SJSA1 (cell line): ENCODE data around the gene CELSR1. TPM values are rescaled to one million over a fixed set of nuclear protein-coding genes. Genes with fewer than 3 reads are reported as not detected.

ENCODE experiments used
- DNase-seq, 2 experiments: peaks; one replicate each; pipeline ENCODE4 v3.0.0-alpha.2; 2015 to 2020; ENCODE audit warnings: low spot score in 2 of 2, low read depth in 1 of 2
- H3K27ac ChIP-seq: fragments of 250-450 bp; sonication (Bioruptor Pico); 2 replicates; pipeline ENCODE4 v1.5.1; 2020; ENCODE audit warnings: mild to moderate bottlenecking, moderate library complexity
- H3K27me3 ChIP-seq: fragments of 250-450 bp; sonication (Bioruptor Pico); replicated peaks from 2 replicates; pipeline ENCODE4 v1.5.1; 2020; ENCODE audit warnings: mild to moderate bottlenecking, moderate library complexity
- H3K36me3 ChIP-seq: fragments of 250-450 bp; sonication (Bioruptor Pico); 2 replicates; pipeline ENCODE4 v1.5.1; 2020; ENCODE audit warnings: mild to moderate bottlenecking
- H3K4me1 ChIP-seq: fragments of 250-450 bp; sonication (Bioruptor Pico); replicated peaks from 2 replicates; pipeline ENCODE4 v1.6.1; 2021; ENCODE audit warnings: mild to moderate bottlenecking
- H3K4me3 ChIP-seq: fragments of 250-450 bp; sonication (Bioruptor Pico); 2 replicates; pipeline ENCODE4 v1.5.1; 2020; ENCODE audit warnings: mild to moderate bottlenecking
- H3K9me3 ChIP-seq: fragments of 250-450 bp; sonication (Bioruptor Pico); replicated peaks from 2 replicates; pipeline ENCODE4 v1.5.1; 2020; ENCODE audit warnings: mild to moderate bottlenecking
- total RNA-seq: library from RNA; depleted of rRNA; stranded (reverse); fragments of >200 nt; shearing (Covaris generic); gene quantifications from 2 replicates; pipeline ENCODE4 v1.2.3, GENCODE V29; 2014; rRNA removed

Gene CELSR1, protein sequence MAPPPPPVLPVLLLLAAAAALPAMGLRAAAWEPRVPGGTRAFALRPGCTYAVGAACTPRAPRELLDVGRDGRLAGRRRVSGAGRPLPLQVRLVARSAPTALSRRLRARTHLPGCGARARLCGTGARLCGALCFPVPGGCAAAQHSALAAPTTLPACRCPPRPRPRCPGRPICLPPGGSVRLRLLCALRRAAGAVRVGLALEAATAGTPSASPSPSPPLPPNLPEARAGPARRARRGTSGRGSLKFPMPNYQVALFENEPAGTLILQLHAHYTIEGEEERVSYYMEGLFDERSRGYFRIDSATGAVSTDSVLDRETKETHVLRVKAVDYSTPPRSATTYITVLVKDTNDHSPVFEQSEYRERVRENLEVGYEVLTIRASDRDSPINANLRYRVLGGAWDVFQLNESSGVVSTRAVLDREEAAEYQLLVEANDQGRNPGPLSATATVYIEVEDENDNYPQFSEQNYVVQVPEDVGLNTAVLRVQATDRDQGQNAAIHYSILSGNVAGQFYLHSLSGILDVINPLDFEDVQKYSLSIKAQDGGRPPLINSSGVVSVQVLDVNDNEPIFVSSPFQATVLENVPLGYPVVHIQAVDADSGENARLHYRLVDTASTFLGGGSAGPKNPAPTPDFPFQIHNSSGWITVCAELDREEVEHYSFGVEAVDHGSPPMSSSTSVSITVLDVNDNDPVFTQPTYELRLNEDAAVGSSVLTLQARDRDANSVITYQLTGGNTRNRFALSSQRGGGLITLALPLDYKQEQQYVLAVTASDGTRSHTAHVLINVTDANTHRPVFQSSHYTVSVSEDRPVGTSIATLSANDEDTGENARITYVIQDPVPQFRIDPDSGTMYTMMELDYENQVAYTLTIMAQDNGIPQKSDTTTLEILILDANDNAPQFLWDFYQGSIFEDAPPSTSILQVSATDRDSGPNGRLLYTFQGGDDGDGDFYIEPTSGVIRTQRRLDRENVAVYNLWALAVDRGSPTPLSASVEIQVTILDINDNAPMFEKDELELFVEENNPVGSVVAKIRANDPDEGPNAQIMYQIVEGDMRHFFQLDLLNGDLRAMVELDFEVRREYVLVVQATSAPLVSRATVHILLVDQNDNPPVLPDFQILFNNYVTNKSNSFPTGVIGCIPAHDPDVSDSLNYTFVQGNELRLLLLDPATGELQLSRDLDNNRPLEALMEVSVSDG (N-terminal part only)
- 0.41 and 1.1 TPM in 2 replicates for total RNA-seq

DNA sequence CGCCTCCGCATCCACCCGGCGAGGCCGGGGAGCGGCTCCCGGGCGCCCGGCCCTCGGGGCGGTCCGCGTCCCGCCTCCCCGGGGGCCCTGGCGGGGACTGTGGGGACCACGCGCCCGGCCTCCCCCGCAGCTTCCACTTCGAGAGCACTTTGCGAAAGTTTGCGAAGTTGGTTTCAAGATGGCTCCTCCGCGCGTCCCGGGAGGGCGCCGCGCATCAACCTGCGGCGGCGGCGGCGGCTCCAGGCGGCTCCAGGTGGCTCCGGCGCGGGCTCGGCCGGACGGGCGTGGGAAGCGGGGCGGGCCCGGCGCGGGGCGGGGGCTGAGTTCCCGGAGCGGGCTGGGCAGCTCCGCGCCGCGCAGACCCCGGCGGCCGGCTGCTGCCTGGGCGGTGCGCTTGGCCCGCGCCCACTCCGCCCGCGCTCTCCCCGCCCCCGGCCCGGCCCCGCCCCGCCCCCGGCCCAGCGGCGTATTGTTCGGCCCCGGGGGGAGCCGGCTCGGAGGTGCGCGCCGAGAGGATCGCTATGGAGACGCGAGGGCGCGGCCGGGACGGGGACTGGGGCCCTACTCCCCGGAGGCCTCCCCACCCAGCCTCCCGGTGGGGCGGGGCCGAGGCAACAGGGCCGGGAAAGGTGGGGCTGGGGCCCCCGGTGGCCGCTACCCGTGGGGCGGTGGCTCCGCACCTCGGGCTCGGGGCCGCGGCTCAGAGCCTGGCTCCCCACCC is at the start of gene CELSR1:
Gene CELSR1 (minus strand): TSS at position 396 of the 721 bp plus-strand sequence. CDS start 450 bp downstream, outside the sequence.
- Histone ChIP-seq H3K27me3 (peaks cover 23% of the 10 kb centered on the region), H3K36me3 (no peaks in the 10 kb centered on the region), H3K27ac (no peak within 1 kb of the TSS), H3K9me3 (peaks cover 15% of the 10 kb centered on the region), H3K4me3 (peak within 1 kb of the TSS; percentile 45), H3K4me1 (peaks cover 21% of the 10 kb centered on the region)
- DNase-seq: no peak

DNA sequence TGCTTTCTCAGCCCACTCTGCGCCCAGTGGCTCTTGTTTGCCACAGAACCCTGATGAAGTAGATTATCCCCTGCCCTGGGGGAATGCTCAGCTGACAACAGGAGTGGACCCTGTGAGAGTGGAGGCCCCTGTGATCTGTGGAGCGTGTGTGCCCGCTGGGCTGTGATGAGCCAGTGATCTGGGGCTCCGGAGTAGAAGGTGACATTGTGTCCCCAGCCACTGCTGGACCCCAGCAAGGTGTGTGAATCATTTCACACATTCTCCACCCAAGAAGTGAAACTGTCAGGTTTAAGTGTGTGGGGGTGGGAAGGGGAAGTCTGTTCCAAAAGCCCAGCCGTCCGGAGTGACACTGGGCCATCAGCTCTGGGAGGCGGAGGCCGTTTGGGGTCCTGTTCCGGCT is 49.6 kb upstream of the CELSR1 start:
- Histone ChIP-seq H3K4me3 (no peak overlapping the region), H3K4me1 (peaks cover 17% of the 10 kb centered on the region), H3K27ac (no peak overlapping the region), H3K36me3 (no peaks in the 10 kb centered on the region), H3K9me3 (no peaks in the 10 kb centered on the region), H3K27me3 (no peaks in the 10 kb centered on the region)
- no peak for DNase-seq

DNA sequence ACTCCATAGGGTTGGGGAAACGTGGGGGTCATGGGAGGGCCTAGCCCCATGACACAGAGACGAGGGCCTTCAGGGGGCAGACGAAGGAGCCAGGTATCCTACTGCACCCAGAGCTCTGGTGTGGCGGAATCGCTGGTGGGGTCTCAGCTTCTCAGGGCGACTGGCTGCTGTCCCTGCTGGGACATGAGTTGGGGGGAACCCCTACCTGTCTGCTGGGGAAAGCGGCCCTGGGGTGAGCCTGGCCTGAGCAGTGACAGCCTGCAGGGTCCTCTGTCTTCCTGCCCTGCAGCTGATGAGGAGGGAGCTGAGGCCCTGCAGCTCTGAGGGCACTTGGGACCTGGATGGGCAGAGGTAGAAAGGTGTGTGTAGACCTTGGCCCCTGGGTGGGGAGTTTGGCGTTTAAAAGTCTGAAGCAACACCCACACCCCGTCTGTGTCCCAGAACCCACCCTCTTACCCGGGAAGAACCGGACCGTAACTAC is 49.2 kb upstream of the CELSR1 start:
- Histone ChIP-seq H3K9me3 (no peaks in the 10 kb centered on the region), H3K36me3 (no peaks in the 10 kb centered on the region), H3K4me3 (no peak overlapping the region), H3K4me1 (peaks cover 15% of the 10 kb centered on the region), H3K27ac (no peak overlapping the region), H3K27me3 (no peaks in the 10 kb centered on the region)
- DNase-seq: no peak

DNA sequence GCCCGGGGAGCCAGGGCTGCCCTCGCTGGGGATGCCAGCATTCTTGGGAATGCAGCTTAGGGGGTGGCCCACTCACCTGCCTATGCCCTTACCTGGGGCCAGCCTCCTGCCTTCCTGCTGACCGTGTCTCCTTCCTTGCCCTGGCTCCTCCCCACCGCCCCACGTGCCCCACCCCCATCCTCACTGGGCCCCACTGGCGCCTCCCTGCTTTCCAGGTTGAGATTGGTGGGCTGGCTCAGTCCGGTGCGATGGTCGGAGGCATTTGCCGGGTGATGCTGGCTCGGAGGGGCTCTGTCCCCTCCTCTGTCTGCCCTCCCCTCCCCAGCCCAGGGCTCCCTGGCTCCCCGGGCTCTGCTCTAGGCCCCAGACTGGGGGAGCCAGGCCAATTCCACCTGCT is 48.7 kb upstream of the CELSR1 start:
- DNase-seq: no peak
- Histone ChIP-seq H3K9me3 (no peaks in the 10 kb centered on the region), H3K27me3 (no peaks in the 10 kb centered on the region), H3K27ac (no peak overlapping the region), H3K4me1 (peaks cover 15% of the 10 kb centered on the region), H3K36me3 (no peaks in the 10 kb centered on the region), H3K4me3 (no peak overlapping the region)

DNA sequence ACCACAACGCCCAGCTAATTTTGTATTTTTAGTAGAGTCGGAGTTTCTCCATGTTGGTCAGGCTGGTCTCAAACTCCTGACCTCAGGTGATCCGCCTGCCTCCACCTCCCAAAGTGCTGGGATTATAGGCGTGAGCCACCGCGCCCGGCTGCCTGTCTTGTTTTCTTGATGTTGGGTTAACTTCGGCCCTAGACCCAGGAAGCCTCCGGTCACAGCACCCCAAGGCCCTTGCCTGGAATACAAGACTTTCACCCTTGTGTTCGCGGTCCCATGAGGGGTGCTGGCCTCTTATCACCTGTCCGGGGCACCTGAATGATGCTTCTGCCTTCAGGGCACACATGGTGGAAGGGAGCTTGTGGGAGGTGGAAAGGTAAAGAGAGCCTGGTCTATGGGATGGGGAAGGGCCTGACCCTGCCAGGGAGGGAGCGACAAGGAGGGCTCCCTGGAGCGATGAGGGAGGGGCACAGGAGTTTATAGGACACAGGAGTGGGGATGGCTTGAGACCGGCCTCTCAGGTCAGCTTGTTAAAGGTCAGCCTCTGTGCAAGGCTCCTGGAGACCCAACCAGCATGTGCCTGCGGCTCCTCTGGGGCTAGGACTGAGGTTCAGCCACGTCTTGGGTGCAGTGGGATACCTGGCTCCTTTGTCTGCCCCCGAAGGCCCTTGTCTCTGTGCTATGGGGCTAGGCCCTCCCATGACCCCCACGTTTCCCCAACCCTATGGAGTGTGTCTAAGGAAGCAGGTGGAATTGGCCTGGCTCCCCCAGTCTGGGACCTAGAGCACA is 48.1 kb upstream of the CELSR1 start:
- Histone ChIP-seq H3K36me3 (no peaks in the 10 kb centered on the region), H3K4me1 (peaks cover 15% of the 10 kb centered on the region), H3K27ac (no peak overlapping the region), H3K27me3 (no peaks in the 10 kb centered on the region), H3K4me3 (no peak overlapping the region), H3K9me3 (no peaks in the 10 kb centered on the region)
- no peak for DNase-seq

DNA sequence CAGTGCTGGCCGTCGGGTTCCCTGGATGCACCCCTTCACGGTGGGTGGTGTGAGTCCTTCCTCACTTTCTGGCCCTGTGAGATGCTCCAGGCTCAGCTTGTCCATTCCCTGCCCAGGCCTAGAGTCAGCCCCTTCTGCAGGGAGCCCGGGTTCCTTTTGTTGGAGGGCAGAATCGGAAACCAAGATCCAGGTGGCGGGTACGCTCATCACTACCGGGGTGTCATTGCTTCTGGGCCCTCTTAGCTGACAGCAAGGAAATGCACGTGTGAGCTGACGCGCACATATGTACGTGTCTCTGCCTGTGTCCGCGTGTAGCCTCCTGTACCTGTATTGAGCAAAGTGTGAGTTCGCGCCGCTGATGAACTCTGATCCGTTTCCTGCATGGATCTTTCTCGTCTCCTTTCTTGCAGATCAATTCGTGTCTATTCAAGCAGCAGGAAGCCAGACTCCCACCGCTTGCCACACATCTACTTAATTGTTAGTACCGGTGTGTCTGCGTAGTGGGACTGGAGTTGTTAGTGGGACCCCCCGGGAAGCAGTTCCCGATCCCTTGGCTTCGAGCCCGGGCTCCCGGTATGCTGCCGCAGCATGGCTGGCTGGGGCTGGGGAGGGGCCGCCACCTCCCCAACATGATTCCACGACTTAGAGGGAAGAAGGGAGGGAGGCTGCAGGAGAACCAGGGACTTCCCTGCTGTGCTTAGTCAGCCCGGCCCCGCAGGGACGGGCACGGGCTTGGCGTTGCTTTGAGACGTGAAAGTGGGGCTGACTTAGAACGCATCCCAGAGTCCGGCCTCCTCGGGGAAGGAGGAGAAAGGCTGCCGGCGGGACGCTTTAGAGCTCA is 46.9 kb upstream of the CELSR1 start:
- H3K9me3 ChIP-seq: no peaks in the 10 kb centered on the region
- H3K36me3 ChIP-seq: no peaks in the 10 kb centered on the region
- peaks cover 15% of the 10 kb centered on the region for H3K4me1 ChIP-seq
- H3K27ac ChIP-seq: no peak overlapping the region
- no peak overlapping the region for H3K4me3 ChIP-seq
- H3K27me3 ChIP-seq: no peaks in the 10 kb centered on the region
- peak in 1 of 2 experiments; percentile 23 for DNase-seq

DNA sequence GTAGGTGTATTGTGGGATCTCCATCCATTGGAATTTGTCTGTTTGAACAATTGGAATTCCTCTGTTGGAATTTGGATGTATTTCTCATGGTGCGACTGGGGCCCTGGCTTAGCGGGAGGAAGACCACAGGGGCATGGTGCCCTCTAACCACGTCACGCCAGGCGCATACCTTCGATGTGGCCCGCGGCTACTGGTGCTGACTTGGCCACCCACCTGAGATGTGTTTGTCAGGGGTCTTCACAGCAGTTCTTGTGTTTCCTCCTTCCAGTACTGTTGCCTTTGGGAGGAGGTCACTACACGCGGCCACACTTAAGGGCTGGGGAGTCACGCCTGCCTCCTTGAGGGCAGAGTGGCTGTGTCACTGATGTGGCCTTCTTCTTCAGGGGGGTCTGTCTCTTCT is 46.2 kb upstream of the CELSR1 start:
- no peak overlapping the region for H3K4me3 ChIP-seq
- H3K27me3 ChIP-seq: no peaks in the 10 kb centered on the region
- DNase-seq: no peak
- H3K4me1 ChIP-seq: peaks cover 18% of the 10 kb centered on the region
- H3K36me3 ChIP-seq: no peaks in the 10 kb centered on the region
- no peak overlapping the region for H3K27ac ChIP-seq
- H3K9me3 ChIP-seq: no peaks in the 10 kb centered on the region

DNA sequence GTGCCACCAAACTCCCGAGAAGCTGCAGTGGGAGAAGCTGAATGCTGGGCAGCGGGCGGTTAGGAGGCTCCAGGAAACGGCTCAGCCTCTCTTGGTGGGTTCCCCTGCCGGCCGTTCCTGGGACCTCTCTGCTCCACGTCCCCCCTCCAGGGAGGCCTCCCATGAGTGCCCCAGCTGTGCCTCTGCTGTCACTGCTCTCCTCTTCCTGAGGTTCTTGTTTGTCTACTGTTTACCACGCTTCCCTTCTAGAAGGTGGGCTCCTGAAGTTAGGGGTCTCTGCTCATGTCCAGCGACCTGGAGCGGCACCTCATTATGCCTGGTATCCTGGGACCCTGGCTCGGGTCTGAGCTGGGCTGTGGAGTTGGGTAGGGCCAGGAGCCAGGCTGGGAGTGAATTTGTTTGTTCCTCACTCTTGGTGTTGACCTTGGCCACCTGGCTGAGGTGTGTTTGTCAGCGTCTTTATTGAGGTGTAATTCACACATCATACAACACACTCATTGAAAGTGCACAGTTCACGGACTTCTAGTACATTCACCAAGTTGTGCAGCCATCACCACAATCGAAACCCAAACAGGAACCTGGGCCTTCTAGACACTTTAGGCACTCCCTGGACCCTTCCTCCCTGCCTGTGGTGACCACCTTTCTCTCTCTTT is 45.0 kb upstream of the CELSR1 start:
- Histone ChIP-seq H3K4me1 (peaks cover 26% of the 10 kb centered on the region), H3K36me3 (no peaks in the 10 kb centered on the region), H3K27ac (no peak overlapping the region), H3K27me3 (no peaks in the 10 kb centered on the region), H3K4me3 (no peak overlapping the region), H3K9me3 (no peaks in the 10 kb centered on the region)
- DNase-seq: no peak

DNA sequence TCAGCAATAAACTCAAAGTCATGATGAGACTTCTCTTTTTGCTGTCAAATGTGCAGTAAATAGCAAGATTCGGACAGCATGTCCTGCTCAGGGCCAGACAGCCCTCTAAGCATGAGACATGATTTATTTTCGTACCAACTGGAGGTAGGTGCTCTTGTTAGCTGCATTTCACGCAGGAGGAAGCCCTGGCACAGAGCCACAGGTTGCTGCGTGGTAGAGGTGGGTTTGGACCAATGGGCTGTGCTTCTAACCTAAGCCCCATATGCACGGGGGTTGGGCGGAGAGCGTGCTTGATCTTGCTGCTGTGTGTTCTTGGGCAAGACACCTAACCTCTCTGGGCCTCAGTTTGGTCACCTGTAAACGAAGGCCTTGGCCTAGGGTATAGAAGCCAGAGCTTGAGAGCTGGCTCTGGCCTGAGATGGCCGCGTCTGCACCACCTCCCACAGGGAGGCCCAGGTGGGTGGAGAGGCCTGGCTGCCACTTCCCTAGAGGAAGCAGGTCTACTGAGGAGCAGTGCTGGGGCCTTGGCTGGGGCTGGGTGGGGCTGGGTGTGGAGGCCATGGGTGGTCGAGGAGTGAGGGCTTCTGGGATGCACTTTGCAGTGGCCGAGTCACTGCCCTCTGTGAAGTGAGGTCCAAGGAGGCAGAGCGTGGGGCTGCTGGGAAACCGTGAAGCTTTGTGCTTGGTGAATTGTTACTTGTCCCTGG is 44.3 kb upstream of the CELSR1 start:
- H3K27me3 ChIP-seq: no peaks in the 10 kb centered on the region
- no peak for DNase-seq
- no peaks in the 10 kb centered on the region for H3K36me3 ChIP-seq

DNA sequence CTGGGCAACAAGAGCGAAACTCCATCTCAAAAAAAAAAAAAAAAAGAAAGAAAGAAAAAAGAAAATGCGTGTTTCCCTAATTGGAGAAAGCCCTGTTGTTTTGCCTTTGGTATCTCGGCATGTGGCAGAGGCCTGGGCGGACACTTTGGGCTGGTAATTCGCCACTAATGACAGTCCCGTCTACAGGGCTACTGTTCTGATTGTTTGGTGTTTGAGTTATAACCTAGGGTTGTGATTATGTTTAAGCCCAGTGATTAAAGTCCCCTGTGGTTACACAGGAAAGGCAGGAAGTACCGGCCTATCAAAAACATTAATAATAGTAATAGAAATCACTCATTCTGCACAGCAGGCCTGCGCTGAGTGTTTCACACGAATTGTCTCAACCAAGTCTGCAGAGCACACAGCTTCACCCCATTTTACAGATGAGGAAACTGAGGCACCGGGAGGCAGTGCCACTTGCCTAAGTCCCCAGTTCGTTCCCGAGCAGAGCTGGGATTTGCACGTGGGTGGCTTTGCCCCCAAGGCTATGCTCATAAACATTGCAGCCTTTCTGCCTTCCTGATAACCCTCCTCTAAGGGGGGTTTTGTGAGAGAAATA is 43.6 kb upstream of the CELSR1 start:
- no peak for DNase-seq
- Histone ChIP-seq H3K27ac (no peak overlapping the region), H3K4me3 (no peak overlapping the region), H3K4me1 (peaks cover 34% of the 10 kb centered on the region), H3K9me3 (no peaks in the 10 kb centered on the region), H3K27me3 (no peaks in the 10 kb centered on the region), H3K36me3 (no peaks in the 10 kb centered on the region)

More for the DNA sequence above, 44.3 kb upstream of the CELSR1 start:
- no peaks in the 10 kb centered on the region for H3K9me3 ChIP-seq
- no peak overlapping the region for H3K27ac ChIP-seq
- H3K4me3 ChIP-seq: no peak overlapping the region
- H3K4me1 ChIP-seq: peaks cover 27% of the 10 kb centered on the region
